Measurements from ENCODE around the gene GPR15LG.

GRCh38 chr10:84204122-84204521 is 30.5 kb downstream of the GPR15LG start:
- TF ChIP-seq CTCF (IDR thresholded peaks at IDR 0.05; ENCODE audit: low read length): peak; percentile 65
- TF ChIP-seq EZH2 (IDR thresholded peaks at IDR 0.05; ENCODE audit: borderline replicate concordance, low read length): no peak
